Type B pancreatic cell (in vitro differentiated cells): ENCODE results near the gene SPTB. TPM values are rescaled to one million over a fixed set of nuclear protein-coding genes. Genes with fewer than 3 reads are reported as not detected.

Experiments used
- DNase-seq: peaks from one replicate; pipeline ENCODE4 v3.0.0; 2021; ENCODE audit warnings: mixed read lengths; ENCODE audit not compliant: unreplicated experiment; ENCODE audit errors: extremely low spot score
- H3K27ac Mint-ChIP-seq: 2 replicates; pipeline ENCODE4 v1.8.0; 2021; ENCODE audit warnings: mild to moderate bottlenecking, mixed read lengths
- H3K27me3 Mint-ChIP-seq: 2 replicates; pipeline ENCODE4 v1.8.0; 2021; ENCODE audit warnings: mixed read lengths
- H3K36me3 Mint-ChIP-seq: 2 replicates; pipeline ENCODE4 v1.8.0; 2021; ENCODE audit warnings: mixed read lengths
- H3K4me1 Mint-ChIP-seq: one replicate; pipeline ENCODE4 v1.8.0; 2021; ENCODE audit warnings: mixed read lengths; ENCODE audit not compliant: unreplicated experiment
- H3K4me3 Mint-ChIP-seq: 2 replicates; pipeline ENCODE4 v1.8.0; 2021; ENCODE audit warnings: mild to moderate bottlenecking, mixed read lengths
- H3K9me3 Mint-ChIP-seq: 2 replicates; pipeline ENCODE4 v1.8.0; 2021; ENCODE audit warnings: mixed read lengths
- CTCF ChIP-seq: fragments of 200-600 bp; sonication (generic); conservative IDR thresholded peaks from 2 replicates; pipeline ENCODE4 v1.5.0; 2021; ENCODE audit warnings: antibody characterized with exemption, mild to moderate bottlenecking
- total RNA-seq: library from RNA; stranded (reverse); gene quantifications from 2 replicates; pipeline ENCODE4 v1.2.1, GENCODE V29; 2021; ENCODE audit warnings: low replicate concordance

Gene SPTB
- total RNA-seq, 1 donor from 2014 or later: 3.8 TPM

- Mint-ChIP-seq H3K36me3 (peaks cover 14% of the 10 kb centered on the region), H3K4me3 (no peak overlapping the region), H3K27ac (no peak overlapping the region), H3K9me3 (no peaks in the 10 kb centered on the region), H3K4me1 (peaks cover 22% of the 10 kb centered on the region), H3K27me3 (no peaks in the 10 kb centered on the region)
- no peak for TF ChIP-seq CTCF
- no peak for DNase-seq
Observed at GRCh38 chr14:64728856-64729255, 150.9 kb downstream of the SPTB start.

- Mint-ChIP-seq H3K36me3 (peaks cover 10% of the 10 kb centered on the region), H3K4me3 (no peak overlapping the region), H3K4me1 (peaks cover 27% of the 10 kb centered on the region), H3K27me3 (no peaks in the 10 kb centered on the region), H3K9me3 (no peaks in the 10 kb centered on the region), H3K27ac (no peak overlapping the region)
- TF ChIP-seq CTCF: no peak
- no peak for DNase-seq
Observed at GRCh38 chr14:64728106-64728505, 151.6 kb downstream of the SPTB start.

GRCh38 chr14:64727551-64728071, 152.1 kb downstream of the SPTB start:
- Mint-ChIP-seq H3K27ac (no peak overlapping the region), H3K4me1 (peaks cover 29% of the 10 kb centered on the region), H3K9me3 (no peaks in the 10 kb centered on the region), H3K4me3 (no peak overlapping the region), H3K27me3 (no peaks in the 10 kb centered on the region), H3K36me3 (peaks cover 10% of the 10 kb centered on the region)
- no peak for DNase-seq
- TF ChIP-seq CTCF: no peak

- Mint-ChIP-seq H3K27ac (peak overlapping the region; percentile 84), H3K9me3 (no peaks in the 10 kb centered on the region), H3K4me1 (peaks cover 36% of the 10 kb centered on the region), H3K36me3 (peaks cover 10% of the 10 kb centered on the region), H3K4me3 (no peak overlapping the region), H3K27me3 (no peaks in the 10 kb centered on the region)
- DNase-seq: no peak
- TF ChIP-seq CTCF: no peak
Observed at GRCh38 chr14:64726585-64726890, 153.2 kb downstream of the SPTB start.

GRCh38 chr14:64725879-64726584, 153.7 kb downstream of the SPTB start:
- peaks cover 42% of the 10 kb centered on the region for H3K4me1 Mint-ChIP-seq
- TF ChIP-seq CTCF: no peak

More at GRCh38 chr14:64725879-64726584, 153.7 kb downstream of the SPTB start:
- DNase-seq: no peak
- H3K27ac Mint-ChIP-seq: peak overlapping the region; percentile 84
- peaks cover 10% of the 10 kb centered on the region for H3K36me3 Mint-ChIP-seq
- H3K27me3 Mint-ChIP-seq: no peaks in the 10 kb centered on the region
- no peaks in the 10 kb centered on the region for H3K9me3 Mint-ChIP-seq
- H3K4me3 Mint-ChIP-seq: peak overlapping the region; percentile 17
